Parathyroid adenoma (tissue), 2 donors: ENCODE data around the gene TBXAS1.

Experiments used
- H2AFZ ChIP-seq: fragments of 300-600 bp; sonication (generic); one replicate; pipeline ENCODE4 v1.7.0; 2017; ENCODE audit warnings: antibody characterized with exemption, mild to moderate bottlenecking
- H3K27ac ChIP-seq: fragments of 300-600 bp; sonication (generic); one replicate; pipeline ENCODE4 v1.7.0; 2017
- H3K27me3 ChIP-seq: fragments of 300-600 bp; sonication (generic); one replicate; pipeline ENCODE4 v1.7.0; 2017; ENCODE audit warnings: low read length; ENCODE audit not compliant: control insufficient read depth, insufficient read depth
- H3K36me3 ChIP-seq: fragments of 300-600 bp; sonication (generic); one replicate; pipeline ENCODE4 v1.7.0; 2017; ENCODE audit warnings: low read length; ENCODE audit not compliant: control insufficient read depth, insufficient read depth
- H3K4me1 ChIP-seq: fragments of 300-600 bp; sonication (generic); one replicate; pipeline ENCODE4 v1.7.0; 2017; ENCODE audit warnings: control low read depth
- H3K4me2 ChIP-seq: fragments of 300-600 bp; sonication (generic); one replicate; pipeline ENCODE4 v1.7.0; 2017; ENCODE audit warnings: low read length
- H3K4me3 ChIP-seq: fragments of 300-600 bp; sonication (generic); one replicate; pipeline ENCODE4 v1.7.0; 2017; ENCODE audit warnings: low read depth, low read length
- H3K79me2 ChIP-seq: fragments of 300-600 bp; sonication (generic); one replicate; pipeline ENCODE4 v1.7.0; 2017; ENCODE audit warnings: control low read depth
- H3K9ac ChIP-seq: fragments of 300-600 bp; sonication (generic); one replicate; pipeline ENCODE4 v1.7.0; 2017; ENCODE audit warnings: mild to moderate bottlenecking
- H3K9me3 ChIP-seq: fragments of 300-600 bp; sonication (generic); one replicate; pipeline ENCODE4 v1.7.0; 2017; ENCODE audit warnings: low read length; ENCODE audit not compliant: control insufficient read depth
- CTCF ChIP-seq: fragments of 300-600 bp; sonication (generic); IDR thresholded peaks from one replicate; pipeline ENCODE4 v1.7.0; 2017; ENCODE audit warnings: antibody characterized with exemption, mild to moderate bottlenecking
- donor health status: primary hyperparathyroidism.

The TBXAS1 gene

GRCh38 chr7:139990142-139990535 lies 161.1 kb downstream of the TBXAS1 start:
- H3K79me2 ChIP-seq, result no peaks in the 10 kb centered on the region
- no peak overlapping the region for H3K27ac ChIP-seq
- H3K9me3 ChIP-seq, result no peaks in the 10 kb centered on the region
- TF ChIP-seq CTCF, result no peak
- H3K27me3 ChIP-seq, result no peaks in the 10 kb centered on the region
- no peak overlapping the region for H3K4me3 ChIP-seq
- no peaks in the 10 kb centered on the region for H3K36me3 ChIP-seq
- H2AFZ ChIP-seq, result no peak overlapping the region
- H3K4me1 ChIP-seq, result peaks cover 1% of the 10 kb centered on the region
- no peak overlapping the region for H3K4me2 ChIP-seq
- H3K9ac ChIP-seq, result no peak overlapping the region

GRCh38 chr7:139990571-139991268 lies 161.7 kb downstream of the TBXAS1 start:
- Histone ChIP-seq H3K27me3 (no peaks in the 10 kb centered on the region), H3K4me3 (no peak overlapping the region), H2AFZ (no peak overlapping the region), H3K36me3 (no peaks in the 10 kb centered on the region), H3K9me3 (no peaks in the 10 kb centered on the region), H3K4me2 (no peak overlapping the region), H3K79me2 (no peaks in the 10 kb centered on the region), H3K4me1 (peaks cover 4% of the 10 kb centered on the region), H3K9ac (no peak overlapping the region), H3K27ac (no peak overlapping the region)
- TF ChIP-seq CTCF, result no peak

GRCh38 chr7:139991269-139991666 lies 162.2 kb downstream of the TBXAS1 start:
- H3K79me2 ChIP-seq, result no peaks in the 10 kb centered on the region
- H3K36me3 ChIP-seq, result no peaks in the 10 kb centered on the region
- H3K4me1 ChIP-seq, result peaks cover 4% of the 10 kb centered on the region
- no peaks in the 10 kb centered on the region for H3K9me3 ChIP-seq
- no peak overlapping the region for H3K9ac ChIP-seq
- no peak overlapping the region for H3K27ac ChIP-seq
- H3K4me2 ChIP-seq, result no peak overlapping the region
- H2AFZ ChIP-seq, result no peak overlapping the region
- H3K4me3 ChIP-seq, result no peak overlapping the region
- no peaks in the 10 kb centered on the region for H3K27me3 ChIP-seq
- TF ChIP-seq CTCF, result no peak

- Histone ChIP-seq H3K79me2 (no peaks in the 10 kb centered on the region), H3K27me3 (no peaks in the 10 kb centered on the region), H3K9me3 (no peaks in the 10 kb centered on the region), H2AFZ (no peak overlapping the region), H3K4me1 (peaks cover 4% of the 10 kb centered on the region), H3K4me3 (no peak overlapping the region), H3K36me3 (no peaks in the 10 kb centered on the region), H3K27ac (no peak overlapping the region), H3K4me2 (no peak overlapping the region), H3K9ac (no peak overlapping the region)
- no peak for TF ChIP-seq CTCF
These were observed 162.8 kb downstream of the TBXAS1 start for GRCh38 chr7:139991911-139992310.
